Lower lobe of right lung (tissue), 2 donors: Measurements from ENCODE around the gene OPALIN. TPM values are rescaled to one million over a fixed set of nuclear protein-coding genes. Genes with fewer than 3 reads are reported as not detected.

ENCODE experiments used
- ATAC-seq, 2 donors: fragments of 200-7000 bp; cut with Tn5 transposase; one replicate each; pipeline ENCODE4 v1.9.1; 2020 to 2022; ENCODE audit warnings: mild to moderate bottlenecking in 2 of 2, moderate library complexity in 2 of 2
- DNase-seq: peaks from one replicate; pipeline ENCODE4 v3.0.0-alpha.2; 2020
- H3K27ac ChIP-seq: fragments of 200-600 bp; one replicate; pipeline ENCODE4 v1.8.0; 2022
- H3K27me3 ChIP-seq: fragments of 200-600 bp; one replicate; pipeline ENCODE4 v1.8.0; 2022; ENCODE audit warnings: low read depth
- H3K36me3 ChIP-seq: fragments of 200-600 bp; one replicate; pipeline ENCODE4 v1.8.0; 2022; ENCODE audit warnings: mild to moderate bottlenecking
- H3K4me1 ChIP-seq: fragments of 200-600 bp; one replicate; pipeline ENCODE4 v1.8.0; 2022
- H3K4me3 ChIP-seq: fragments of 200-600 bp; one replicate; pipeline ENCODE4 v1.8.0; 2022; ENCODE audit warnings: mild to moderate bottlenecking
- H3K9me3 ChIP-seq: fragments of 200-600 bp; one replicate; pipeline ENCODE4 v1.8.0; 2022
- intact Hi-C: fragments of 100-400 bp; cut with DNase I; formaldehyde crosslinking; loops from one replicate; pipeline ENCODE4 v1.11.0; 2022
- total RNA-seq: library from RNA; stranded (reverse); fragmentation: NEBNext Ultra II Directional; extraction: Animal tissue kit (Norgen Biotek cat#: 25700); gene quantifications from one replicate; pipeline ENCODE4 v1.2.1, GENCODE V29; 2021
- TF ChIP-seq, protein P1 (sequence below): fragments of 200-600 bp; IDR thresholded peaks from one replicate; pipeline ENCODE4 v1.8.0; 2022; ENCODE audit warnings: antibody characterized with exemption, mild to moderate bottlenecking
- donor health status: DM: no; HTN: yes; CAD: no; lungs with severe emphysema.

Gene OPALIN
- total RNA-seq, 1 donor from 2014 or later: not detected

- TF ChIP-seq, protein P1, sequence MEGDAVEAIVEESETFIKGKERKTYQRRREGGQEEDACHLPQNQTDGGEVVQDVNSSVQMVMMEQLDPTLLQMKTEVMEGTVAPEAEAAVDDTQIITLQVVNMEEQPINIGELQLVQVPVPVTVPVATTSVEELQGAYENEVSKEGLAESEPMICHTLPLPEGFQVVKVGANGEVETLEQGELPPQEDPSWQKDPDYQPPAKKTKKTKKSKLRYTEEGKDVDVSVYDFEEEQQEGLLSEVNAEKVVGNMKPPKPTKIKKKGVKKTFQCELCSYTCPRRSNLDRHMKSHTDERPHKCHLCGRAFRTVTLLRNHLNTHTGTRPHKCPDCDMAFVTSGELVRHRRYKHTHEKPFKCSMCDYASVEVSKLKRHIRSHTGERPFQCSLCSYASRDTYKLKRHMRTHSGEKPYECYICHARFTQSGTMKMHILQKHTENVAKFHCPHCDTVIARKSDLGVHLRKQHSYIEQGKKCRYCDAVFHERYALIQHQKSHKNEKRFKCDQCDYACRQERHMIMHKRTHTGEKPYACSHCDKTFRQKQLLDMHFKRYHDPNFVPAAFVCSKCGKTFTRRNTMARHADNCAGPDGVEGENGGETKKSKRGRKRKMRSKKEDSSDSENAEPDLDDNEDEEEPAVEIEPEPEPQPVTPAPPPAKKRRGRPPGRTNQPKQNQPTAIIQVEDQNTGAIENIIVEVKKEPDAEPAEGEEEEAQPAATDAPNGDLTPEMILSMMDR: no peak
- Histone ChIP-seq H3K4me3 (no peak overlapping the region), H3K4me1 (peaks cover 16% of the 10 kb centered on the region), H3K27me3 (no peaks in the 10 kb centered on the region), H3K36me3 (no peaks in the 10 kb centered on the region), H3K27ac (no peak overlapping the region), H3K9me3 (no peaks in the 10 kb centered on the region)
- ATAC-seq (no peak), DNase-seq (no peak)
- intact Hi-C loops: no loop called here
Observed at GRCh38 chr10:96374004-96374403, 15.2 kb upstream of the OPALIN start.

- Histone ChIP-seq H3K27me3 (no peaks in the 10 kb centered on the region), H3K27ac (no peak overlapping the region), H3K4me1 (peaks cover 11% of the 10 kb centered on the region), H3K4me3 (no peak overlapping the region), H3K36me3 (no peaks in the 10 kb centered on the region), H3K9me3 (no peaks in the 10 kb centered on the region)
- TF ChIP-seq, protein P1: no peak
- ATAC-seq (no peak), DNase-seq (no peak)
- intact Hi-C loops: no loop called here
Observed at GRCh38 chr10:96371356-96371755, 12.6 kb upstream of the OPALIN start.

- Histone ChIP-seq H3K27me3 (no peaks in the 10 kb centered on the region), H3K4me1 (peaks cover 10% of the 10 kb centered on the region), H3K9me3 (no peaks in the 10 kb centered on the region), H3K4me3 (no peak overlapping the region), H3K36me3 (no peaks in the 10 kb centered on the region), H3K27ac (no peak overlapping the region)
- peak; percentile 31 to 48 for ATAC-seq
- intact Hi-C loops: no loop called here
- TF ChIP-seq, protein P1: peak; percentile 84
- no peak for DNase-seq
Observed at GRCh38 chr10:96370584-96371157, 11.9 kb upstream of the OPALIN start.

- TF ChIP-seq, protein P1: no peak
- Histone ChIP-seq H3K4me1 (peaks cover 4% of the 10 kb centered on the region), H3K27ac (no peak overlapping the region), H3K27me3 (no peaks in the 10 kb centered on the region), H3K36me3 (no peaks in the 10 kb centered on the region), H3K4me3 (no peak overlapping the region), H3K9me3 (no peaks in the 10 kb centered on the region)
- DNase-seq: no peak
- intact Hi-C loops: no loop called here
- no peak for ATAC-seq
Observed at GRCh38 chr10:96369890-96370583, 11.2 kb upstream of the OPALIN start.

DNA sequence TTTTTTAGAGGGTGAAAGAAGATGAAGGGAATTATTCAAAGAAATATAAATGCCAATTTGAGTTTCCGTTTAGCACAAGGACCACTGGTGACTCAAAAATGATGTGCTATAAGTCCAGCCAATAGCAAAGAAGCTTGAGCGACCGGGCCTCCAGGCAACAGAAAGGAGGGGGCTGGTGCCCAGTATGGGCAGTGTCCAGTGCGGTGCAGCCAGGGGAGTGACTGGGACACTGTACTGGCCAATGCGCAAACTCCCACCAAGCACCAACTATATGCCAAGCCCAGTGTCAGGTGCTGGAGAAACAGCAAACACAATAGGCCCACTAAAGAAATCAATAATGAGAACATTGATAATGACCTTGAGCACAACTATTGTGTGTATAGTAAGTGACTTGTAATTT is 10.2 kb upstream of the OPALIN start:
- no peaks in the 10 kb centered on the region for H3K27me3 ChIP-seq
- TF ChIP-seq, protein P1: no peak
- no peaks in the 10 kb centered on the region for H3K4me1 ChIP-seq
- intact Hi-C loops: no loop called here
- ATAC-seq (no peak), DNase-seq (no peak)
- no peak overlapping the region for H3K27ac ChIP-seq
- no peaks in the 10 kb centered on the region for H3K9me3 ChIP-seq
- no peaks in the 10 kb centered on the region for H3K36me3 ChIP-seq
- no peak overlapping the region for H3K4me3 ChIP-seq
